Uterus (tissue), 2 donors: ENCODE results near the gene RRP1.

Experiments used
- POLR2A ChIP-seq, 2 donors: fragments of 450-650 bp; IDR thresholded peaks; one replicate each; pipeline ENCODE4 v1.6.1; 2016; ENCODE audit warnings: antibody characterized with exemption in 2 of 2, mild to moderate bottlenecking in 1 of 2, moderate library complexity in 1 of 2
- TF ChIP-seq, protein P1 (sequence below), 4 experiments: fragments of 200-600 bp in 2 of 4; fragments of 450-650 bp in 2 of 4; sonication (generic) in 2 of 4; IDR thresholded peaks; one replicate each; pipeline ENCODE4 v1.5.1; 2016 to 2019; ENCODE audit warnings: antibody characterized with exemption in 4 of 4, mild to moderate bottlenecking in 2 of 4, moderate library complexity in 1 of 4

DNA sequence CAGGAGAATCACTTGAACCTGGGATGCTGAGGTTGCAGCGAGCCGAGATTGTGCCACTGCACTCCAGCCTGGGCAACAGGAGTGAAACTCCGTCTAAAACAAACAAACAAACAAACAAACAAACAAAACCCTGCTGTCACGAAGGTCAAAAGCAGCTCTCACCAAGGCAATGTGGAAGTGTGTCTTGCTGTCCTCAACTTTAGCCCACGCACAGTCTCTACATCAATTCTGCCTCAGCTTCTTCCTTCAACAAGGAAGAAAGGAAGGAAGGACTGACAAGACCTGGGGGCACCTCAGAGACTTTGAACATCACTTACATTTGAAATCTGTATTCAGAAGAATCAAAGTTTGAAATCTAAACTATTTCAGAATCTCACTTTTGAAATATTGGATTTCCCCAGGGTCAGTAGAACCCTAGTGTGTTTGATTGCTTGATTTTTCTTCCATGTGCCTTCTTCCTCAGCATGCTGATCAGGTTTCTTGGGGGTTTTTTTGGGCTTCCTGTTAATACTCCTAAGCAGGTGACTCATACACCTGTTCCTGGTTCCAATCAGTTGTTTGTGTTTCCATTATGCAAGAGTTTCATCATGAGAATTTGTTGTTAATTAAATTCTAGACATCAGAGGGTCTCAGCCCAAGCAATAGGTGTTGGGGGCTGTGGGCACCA is 6.8 kb upstream of the RRP1 start:
- TF ChIP-seq, protein P1, sequence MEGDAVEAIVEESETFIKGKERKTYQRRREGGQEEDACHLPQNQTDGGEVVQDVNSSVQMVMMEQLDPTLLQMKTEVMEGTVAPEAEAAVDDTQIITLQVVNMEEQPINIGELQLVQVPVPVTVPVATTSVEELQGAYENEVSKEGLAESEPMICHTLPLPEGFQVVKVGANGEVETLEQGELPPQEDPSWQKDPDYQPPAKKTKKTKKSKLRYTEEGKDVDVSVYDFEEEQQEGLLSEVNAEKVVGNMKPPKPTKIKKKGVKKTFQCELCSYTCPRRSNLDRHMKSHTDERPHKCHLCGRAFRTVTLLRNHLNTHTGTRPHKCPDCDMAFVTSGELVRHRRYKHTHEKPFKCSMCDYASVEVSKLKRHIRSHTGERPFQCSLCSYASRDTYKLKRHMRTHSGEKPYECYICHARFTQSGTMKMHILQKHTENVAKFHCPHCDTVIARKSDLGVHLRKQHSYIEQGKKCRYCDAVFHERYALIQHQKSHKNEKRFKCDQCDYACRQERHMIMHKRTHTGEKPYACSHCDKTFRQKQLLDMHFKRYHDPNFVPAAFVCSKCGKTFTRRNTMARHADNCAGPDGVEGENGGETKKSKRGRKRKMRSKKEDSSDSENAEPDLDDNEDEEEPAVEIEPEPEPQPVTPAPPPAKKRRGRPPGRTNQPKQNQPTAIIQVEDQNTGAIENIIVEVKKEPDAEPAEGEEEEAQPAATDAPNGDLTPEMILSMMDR (IDR thresholded peaks at IDR 0.05): no peak
- TF ChIP-seq POLR2A (IDR thresholded peaks at IDR 0.05): no peak
